SKM-1 (cell line): ENCODE measurements around the gene RYR2.

ENCODE experiments used
- DNase-seq: peaks from one replicate; lab custom pipeline; 2025; ENCODE audit not compliant: unreplicated experiment; lab: John Stamatoyannopoulos, UW

RYR2 gene

GRCh38 chr1:237031480-237031879, 10.5 kb upstream of the RYR2 start:
- DNase-seq: no peak

- DNase-seq: no peak
Measured at GRCh38 chr1:237032029-237032428, 10.0 kb upstream of the RYR2 start.

GRCh38 chr1:237033061-237033460, 8.9 kb upstream of the RYR2 start:
- DNase-seq: no peak

GRCh38 chr1:237033804-237034203, 8.2 kb upstream of the RYR2 start:
- no peak for DNase-seq

- DNase-seq: no peak
Measured at GRCh38 chr1:237035759-237036158, 6.2 kb upstream of the RYR2 start.

GRCh38 chr1:237038211-237038610, 3.8 kb upstream of the RYR2 start:
- no peak for DNase-seq

GRCh38 chr1:237040823-237041222, 1.2 kb upstream of the RYR2 start:
- DNase-seq: no peak

GRCh38 chr1:237041461-237041794, 556 bp upstream of the RYR2 start:
- DNase-seq: no peak

- DNase-seq: no peak
Measured at GRCh38 chr1:237042526-237042891, 525 bp downstream of the RYR2 start.

- DNase-seq: no peak
Measured at GRCh38 chr1:237042892-237043576, 1.1 kb downstream of the RYR2 start.

- no peak for DNase-seq
Measured at GRCh38 chr1:237043846-237044636, 2.1 kb downstream of the RYR2 start.

- no peak for DNase-seq
Measured at GRCh38 chr1:237045278-237046016, 3.5 kb downstream of the RYR2 start.

GRCh38 chr1:237048803-237049202, 6.8 kb downstream of the RYR2 start:
- no peak for DNase-seq

- no peak for DNase-seq
Measured at GRCh38 chr1:237050185-237050584, 8.2 kb downstream of the RYR2 start.

- DNase-seq: no peak
Measured at GRCh38 chr1:237050915-237051314, 8.9 kb downstream of the RYR2 start.

GRCh38 chr1:237054313-237054712, 12.3 kb downstream of the RYR2 start:
- DNase-seq: no peak

GRCh38 chr1:237058470-237058869, 16.5 kb downstream of the RYR2 start:
- DNase-seq: no peak

- DNase-seq: no peak
Measured at GRCh38 chr1:237059244-237059643, 17.3 kb downstream of the RYR2 start.

GRCh38 chr1:237062976-237063375, 21.0 kb downstream of the RYR2 start:
- no peak for DNase-seq

- DNase-seq: no peak
Measured at GRCh38 chr1:237065903-237066302, 23.9 kb downstream of the RYR2 start.

- DNase-seq: no peak
Measured at GRCh38 chr1:237070519-237070918, 28.5 kb downstream of the RYR2 start.
